ENCODE measurements around the gene NEU2. TPM values are rescaled to one million over a fixed set of nuclear protein-coding genes. Genes with fewer than 3 reads are reported as not detected.

Gene NEU2
- not detected for total RNA-seq

DNA sequence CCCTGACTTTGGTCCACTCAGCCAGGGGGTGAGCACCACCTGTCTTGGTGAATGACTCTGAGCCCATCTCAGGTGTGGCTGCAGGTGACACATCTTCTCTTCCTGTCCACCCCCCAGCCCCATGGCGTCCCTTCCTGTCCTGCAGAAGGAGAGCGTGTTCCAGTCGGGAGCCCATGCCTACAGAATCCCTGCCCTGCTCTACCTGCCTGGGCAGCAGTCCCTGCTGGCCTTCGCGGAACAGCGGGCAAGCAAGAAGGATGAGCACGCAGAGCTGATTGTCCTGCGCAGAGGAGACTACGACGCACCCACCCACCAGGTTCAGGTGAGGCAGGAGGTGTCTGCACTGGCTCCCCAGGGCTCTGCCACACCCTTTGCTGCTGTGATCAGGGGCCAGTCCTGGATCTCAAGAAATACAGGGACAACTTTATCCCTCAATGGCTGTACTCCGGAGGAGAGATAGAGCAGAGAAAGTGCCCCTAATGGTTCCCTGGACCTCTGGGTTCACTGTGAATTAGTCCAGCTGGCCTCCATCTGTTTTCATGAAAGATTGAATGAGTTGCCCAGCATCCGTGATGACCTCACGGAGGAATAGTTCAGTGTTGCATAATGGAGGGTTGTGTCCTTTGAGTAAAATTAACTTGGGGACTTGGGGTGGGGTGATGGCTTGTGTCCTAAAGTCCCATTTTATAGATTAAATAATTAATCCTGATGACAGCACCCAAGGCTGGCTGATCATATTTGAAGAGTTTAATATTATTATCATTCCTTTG, at the start of gene NEU2:
Gene NEU2, plus strand, starts transcription at position 122 of the 770 bp plus-strand sequence. Its CDS starts 0 bp downstream, at position 122.
- no peak for ATAC-seq
- H3K36me3 Mint-ChIP-seq (ENCODE audit: insufficient read depth) = no peaks in the 10 kb centered on the region

GRCh38 chr2:232982926-232983668, 49.4 kb upstream of the NEU2 start:
- no peak overlapping the region for H3K4me3 Mint-ChIP-seq
- H3K9me3 Mint-ChIP-seq = peaks cover 7% of the 10 kb centered on the region
- H3K27me3 Mint-ChIP-seq (ENCODE audit: low read depth) = peaks cover 22% of the 10 kb centered on the region
- no peaks in the 10 kb centered on the region for H3K36me3 Mint-ChIP-seq (ENCODE audit: insufficient read depth)
- no peaks in the 10 kb centered on the region for H3K4me1 Mint-ChIP-seq (ENCODE audit: low read depth)
- no peak for ATAC-seq
- DNase-seq = no peak

More for the DNA sequence above, at the start of gene NEU2:
- Mint-ChIP-seq H3K27me3 (ENCODE audit: low read depth) (no peaks in the 10 kb centered on the region), H3K9me3 (no peaks in the 10 kb centered on the region), H3K4me3 (no peak within 1 kb of the TSS), H3K4me1 (ENCODE audit: low read depth) (no peaks in the 10 kb centered on the region)
- no peak for DNase-seq

GRCh38 chr2:232983669-232984140, 48.8 kb upstream of the NEU2 start:
- Mint-ChIP-seq H3K27me3 (ENCODE audit: low read depth) (peaks cover 22% of the 10 kb centered on the region), H3K36me3 (ENCODE audit: insufficient read depth) (no peaks in the 10 kb centered on the region), H3K4me1 (ENCODE audit: low read depth) (no peaks in the 10 kb centered on the region), H3K9me3 (peaks cover 7% of the 10 kb centered on the region), H3K4me3 (no peak overlapping the region)
- DNase-seq (no peak), ATAC-seq (no peak)

DNA sequence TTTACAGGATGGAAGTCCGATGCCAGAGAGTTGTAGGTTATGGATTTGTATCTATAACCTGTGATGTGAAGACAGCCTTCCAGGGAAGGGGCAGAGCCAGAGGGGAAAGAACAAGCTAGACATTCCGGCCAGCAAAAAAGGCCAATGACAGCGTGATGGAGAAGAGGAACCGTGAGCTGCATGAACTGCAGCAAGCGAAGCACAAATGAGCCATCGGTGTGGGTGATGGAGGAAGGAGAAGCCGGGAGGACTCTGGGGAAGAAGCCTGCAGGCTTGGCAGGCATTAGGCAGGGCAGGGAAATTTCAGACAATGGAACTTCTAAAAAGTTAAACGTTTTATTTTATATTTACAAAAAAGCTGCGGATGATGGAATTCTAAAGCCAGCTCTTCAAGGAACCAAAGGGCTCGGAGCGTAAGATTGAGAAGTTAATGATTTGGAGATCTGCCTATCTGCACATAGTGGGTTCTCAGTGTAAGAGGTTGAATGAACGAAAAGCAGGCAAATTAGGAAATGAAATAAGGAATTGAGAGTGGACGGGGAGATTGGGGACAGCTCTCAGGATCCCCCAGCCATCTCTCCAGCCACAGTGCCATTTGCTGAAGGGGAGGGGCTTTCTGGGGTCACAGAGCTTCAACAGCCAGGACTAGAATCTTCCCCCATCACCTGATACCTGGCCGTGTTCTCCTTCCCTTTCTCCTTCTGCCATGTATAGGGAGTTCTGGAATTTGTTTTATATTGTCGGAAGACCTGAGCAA, 47.8 kb upstream of the NEU2 start:
- Mint-ChIP-seq H3K27me3 (ENCODE audit: low read depth) (peaks cover 20% of the 10 kb centered on the region), H3K4me3 (no peak overlapping the region), H3K36me3 (ENCODE audit: insufficient read depth) (no peaks in the 10 kb centered on the region), H3K9me3 (peaks cover 7% of the 10 kb centered on the region), H3K4me1 (ENCODE audit: low read depth) (no peaks in the 10 kb centered on the region)
- DNase-seq (no peak), ATAC-seq (no peak)

GRCh38 chr2:232986155-232986554, 46.3 kb upstream of the NEU2 start:
- Mint-ChIP-seq H3K9me3 (peaks cover 7% of the 10 kb centered on the region), H3K36me3 (ENCODE audit: insufficient read depth) (no peaks in the 10 kb centered on the region), H3K4me3 (no peak overlapping the region), H3K27me3 (ENCODE audit: low read depth) (peaks cover 16% of the 10 kb centered on the region), H3K4me1 (ENCODE audit: low read depth) (no peaks in the 10 kb centered on the region)
- no peak for DNase-seq
- ATAC-seq = no peak

- no peak for DNase-seq
- Mint-ChIP-seq H3K27me3 (ENCODE audit: low read depth) (no peaks in the 10 kb centered on the region), H3K4me1 (ENCODE audit: low read depth) (no peaks in the 10 kb centered on the region), H3K4me3 (no peak overlapping the region), H3K9me3 (no peaks in the 10 kb centered on the region), H3K36me3 (ENCODE audit: insufficient read depth) (no peaks in the 10 kb centered on the region)
- ATAC-seq = no peak
Measured at GRCh38 chr2:232993231-232993821, 39.1 kb upstream of the NEU2 start.

DNA sequence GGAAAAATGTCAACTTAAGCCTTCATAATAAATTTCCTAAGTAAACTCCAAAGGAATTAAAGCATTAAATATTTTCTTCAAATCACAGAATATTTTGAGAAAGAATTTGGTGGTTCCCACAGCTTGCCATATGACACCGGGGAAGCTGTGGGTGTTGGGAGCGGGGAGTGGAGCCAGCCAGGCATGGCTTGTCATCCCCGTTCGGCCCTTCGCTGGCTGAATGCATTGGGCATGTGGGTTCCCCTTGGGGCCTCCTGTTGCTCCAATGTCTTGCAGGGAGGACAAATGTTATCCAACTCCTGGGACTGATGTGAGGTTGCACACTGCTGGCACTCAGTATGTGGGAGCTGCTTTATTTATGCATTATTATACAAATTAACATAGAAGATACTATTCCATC, 38.0 kb upstream of the NEU2 start:
- Mint-ChIP-seq H3K36me3 (ENCODE audit: insufficient read depth) (no peaks in the 10 kb centered on the region), H3K27me3 (ENCODE audit: low read depth) (no peaks in the 10 kb centered on the region), H3K4me1 (ENCODE audit: low read depth) (no peaks in the 10 kb centered on the region), H3K4me3 (no peak overlapping the region), H3K9me3 (no peaks in the 10 kb centered on the region)
- ATAC-seq = no peak
- no peak for DNase-seq

GRCh38 chr2:232997749-232998665, 34.5 kb upstream of the NEU2 start:
- Mint-ChIP-seq H3K4me3 (no peak overlapping the region), H3K27me3 (ENCODE audit: low read depth) (no peaks in the 10 kb centered on the region), H3K4me1 (ENCODE audit: low read depth) (no peaks in the 10 kb centered on the region), H3K9me3 (no peaks in the 10 kb centered on the region), H3K36me3 (ENCODE audit: insufficient read depth) (no peaks in the 10 kb centered on the region)
- ATAC-seq (no peak), DNase-seq (no peak)

- Mint-ChIP-seq H3K4me1 (ENCODE audit: low read depth) (no peaks in the 10 kb centered on the region), H3K9me3 (no peaks in the 10 kb centered on the region), H3K4me3 (no peak overlapping the region), H3K36me3 (ENCODE audit: insufficient read depth) (no peaks in the 10 kb centered on the region), H3K27me3 (ENCODE audit: low read depth) (no peaks in the 10 kb centered on the region)
- DNase-seq (no peak), ATAC-seq (no peak)
Measured at GRCh38 chr2:232998666-232998985, 33.8 kb upstream of the NEU2 start.

- ATAC-seq = no peak
- Mint-ChIP-seq H3K27me3 (ENCODE audit: low read depth) (no peaks in the 10 kb centered on the region), H3K9me3 (no peaks in the 10 kb centered on the region), H3K36me3 (ENCODE audit: insufficient read depth) (no peaks in the 10 kb centered on the region), H3K4me1 (ENCODE audit: low read depth) (no peaks in the 10 kb centered on the region), H3K4me3 (no peak overlapping the region)
- no peak for DNase-seq
Measured at GRCh38 chr2:232999354-232999753, 33.1 kb upstream of the NEU2 start.

DNA sequence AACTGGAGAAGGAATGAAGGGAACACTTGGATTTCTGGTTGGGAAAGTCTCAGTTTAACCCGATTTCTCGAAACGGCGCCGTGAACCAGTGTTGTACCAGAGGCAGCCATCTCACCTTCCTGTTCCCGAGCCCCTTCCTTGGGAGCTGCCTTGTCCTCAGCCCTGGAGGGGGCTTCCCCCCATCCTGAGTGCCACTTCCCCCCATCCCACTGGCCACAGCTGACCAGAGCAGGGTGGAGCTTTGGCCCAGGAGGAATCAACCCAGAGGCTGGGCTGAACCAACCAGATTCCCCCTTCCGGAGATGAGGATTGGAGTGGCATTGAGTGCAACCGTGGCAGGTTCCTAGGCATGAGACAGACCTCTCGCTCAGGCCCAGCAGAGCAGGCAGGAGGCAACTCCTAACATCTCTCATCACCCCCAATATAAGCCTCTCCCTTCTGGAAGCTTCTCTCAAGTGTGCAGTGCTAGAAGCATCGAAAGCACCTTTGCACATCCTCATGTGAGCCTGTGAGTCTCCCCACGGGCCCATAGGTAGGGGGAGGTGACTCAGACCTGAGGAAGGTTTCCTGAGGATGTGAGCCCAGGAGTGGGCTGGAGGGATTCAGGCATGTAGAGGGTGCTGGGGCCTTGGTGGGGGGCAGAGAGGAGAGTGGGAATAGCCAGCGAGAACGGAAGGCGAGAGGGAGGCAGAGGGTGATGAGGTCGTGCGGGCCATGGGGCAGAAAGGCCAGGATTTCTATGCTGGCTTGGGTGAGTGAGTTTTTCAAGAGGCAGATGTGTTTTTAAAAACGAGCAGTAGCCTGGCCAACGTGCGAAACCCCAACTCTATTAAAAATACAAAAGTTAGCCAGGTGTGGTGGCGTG, 31.4 kb upstream of the NEU2 start:
- no peak overlapping the region for H3K4me3 Mint-ChIP-seq
- H3K4me1 Mint-ChIP-seq (ENCODE audit: low read depth) = no peaks in the 10 kb centered on the region
- ATAC-seq = no peak
- no peak for DNase-seq
- H3K27me3 Mint-ChIP-seq (ENCODE audit: low read depth) = no peaks in the 10 kb centered on the region
- H3K9me3 Mint-ChIP-seq = no peaks in the 10 kb centered on the region
- H3K36me3 Mint-ChIP-seq (ENCODE audit: insufficient read depth) = no peaks in the 10 kb centered on the region

DNA sequence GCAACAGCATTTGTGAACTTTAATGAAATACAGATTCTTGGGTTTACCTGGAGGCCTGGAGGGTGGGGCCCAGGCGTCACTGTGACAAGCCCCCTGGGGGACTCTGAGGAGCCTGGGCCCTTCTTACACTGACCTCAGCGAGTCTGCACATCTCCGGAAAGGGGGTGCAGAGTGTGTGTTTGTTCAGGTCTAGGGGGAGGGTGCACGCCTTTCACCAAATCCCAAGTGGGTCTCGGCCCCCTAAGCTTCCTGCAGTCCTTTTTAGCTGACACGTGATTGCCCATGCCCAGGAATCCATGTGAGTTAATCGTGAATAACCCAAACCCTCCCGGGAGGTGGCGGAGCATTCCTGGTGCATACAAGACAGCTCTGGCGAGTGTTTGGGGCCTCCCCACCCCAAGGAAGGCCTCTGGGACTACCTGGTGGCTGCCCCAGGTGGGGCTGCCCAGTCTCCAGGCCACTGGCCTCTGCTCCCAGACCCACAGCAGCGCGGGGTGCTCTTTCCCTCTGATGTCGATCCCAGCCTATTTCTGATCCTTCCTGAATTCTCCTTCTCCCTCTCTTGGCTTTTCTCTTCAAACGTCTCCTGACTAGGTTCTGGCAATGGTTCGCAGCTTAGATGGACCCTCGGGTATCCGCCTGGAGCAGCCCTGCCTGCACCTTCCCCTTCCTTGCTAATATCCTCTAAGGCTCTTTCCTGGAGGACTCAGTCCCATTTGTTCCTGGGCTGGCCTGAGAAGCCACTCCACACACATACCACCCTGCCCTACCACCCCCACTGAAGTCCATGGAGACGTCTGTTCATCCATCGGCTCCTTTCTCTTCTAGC, 29.4 kb upstream of the NEU2 start:
- Mint-ChIP-seq H3K9me3 (no peaks in the 10 kb centered on the region), H3K27me3 (ENCODE audit: low read depth) (no peaks in the 10 kb centered on the region), H3K36me3 (ENCODE audit: insufficient read depth) (no peaks in the 10 kb centered on the region), H3K4me3 (no peak overlapping the region), H3K4me1 (ENCODE audit: low read depth) (no peaks in the 10 kb centered on the region)
- ATAC-seq (no peak), DNase-seq (no peak)

Data from activated T-cell treated with anti-CD3 and anti-CD28 coated beads, Interleukin-2, amount 50 U/mL, for 4 hours (primary cell).